WI38 (cell line): Measurements from ENCODE around the gene CCDC33.

Source experiments
- H3K4me3 ChIP-seq: 2 replicates; pipeline ENCODE4 v1.5.1; 2011; ENCODE audit warnings: low read depth, mild to moderate bottlenecking, control low read depth, low read length
- TF ChIP-seq, protein P1 (sequence below): IDR thresholded peaks from 2 replicates; pipeline ENCODE4 v1.5.1; 2012; ENCODE audit warnings: low read depth, mild to moderate bottlenecking, control low read depth, low read length

Gene CCDC33

DNA sequence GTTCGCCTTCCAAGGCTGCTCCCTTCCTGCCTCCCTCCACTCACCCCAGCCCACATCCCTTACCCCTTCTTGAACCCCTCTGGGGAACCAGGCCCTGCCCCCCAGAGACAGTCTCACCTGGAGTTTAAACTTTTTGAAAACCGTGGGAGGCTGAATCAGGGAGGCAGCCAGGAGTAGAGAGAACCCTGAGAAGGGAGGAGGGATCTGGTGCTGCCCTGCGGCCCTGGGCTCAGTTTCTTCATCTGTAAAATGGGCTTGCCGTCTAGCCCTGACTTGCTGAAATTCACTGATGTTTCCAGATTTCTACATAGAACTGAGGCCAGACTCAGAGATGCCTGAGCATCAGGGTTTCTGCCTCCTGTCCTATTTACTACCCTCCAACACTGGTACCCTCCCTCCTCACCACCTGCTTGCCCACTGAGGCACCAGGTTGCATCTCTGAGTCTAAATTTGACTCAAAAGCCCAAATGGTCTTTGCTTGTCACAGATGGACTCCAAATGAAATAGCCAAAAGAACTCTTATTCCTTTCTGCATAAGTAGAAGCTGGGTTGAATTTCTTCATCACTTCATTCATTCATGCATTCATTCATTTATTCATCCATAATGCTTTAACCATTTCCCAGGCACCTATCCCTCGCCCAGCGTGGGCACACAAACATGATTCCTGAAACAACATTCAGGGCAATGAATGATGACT is 21.7 kb upstream of the CCDC33 start:
- TF ChIP-seq, protein P1, sequence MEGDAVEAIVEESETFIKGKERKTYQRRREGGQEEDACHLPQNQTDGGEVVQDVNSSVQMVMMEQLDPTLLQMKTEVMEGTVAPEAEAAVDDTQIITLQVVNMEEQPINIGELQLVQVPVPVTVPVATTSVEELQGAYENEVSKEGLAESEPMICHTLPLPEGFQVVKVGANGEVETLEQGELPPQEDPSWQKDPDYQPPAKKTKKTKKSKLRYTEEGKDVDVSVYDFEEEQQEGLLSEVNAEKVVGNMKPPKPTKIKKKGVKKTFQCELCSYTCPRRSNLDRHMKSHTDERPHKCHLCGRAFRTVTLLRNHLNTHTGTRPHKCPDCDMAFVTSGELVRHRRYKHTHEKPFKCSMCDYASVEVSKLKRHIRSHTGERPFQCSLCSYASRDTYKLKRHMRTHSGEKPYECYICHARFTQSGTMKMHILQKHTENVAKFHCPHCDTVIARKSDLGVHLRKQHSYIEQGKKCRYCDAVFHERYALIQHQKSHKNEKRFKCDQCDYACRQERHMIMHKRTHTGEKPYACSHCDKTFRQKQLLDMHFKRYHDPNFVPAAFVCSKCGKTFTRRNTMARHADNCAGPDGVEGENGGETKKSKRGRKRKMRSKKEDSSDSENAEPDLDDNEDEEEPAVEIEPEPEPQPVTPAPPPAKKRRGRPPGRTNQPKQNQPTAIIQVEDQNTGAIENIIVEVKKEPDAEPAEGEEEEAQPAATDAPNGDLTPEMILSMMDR: no peak
- no peak overlapping the region for H3K4me3 ChIP-seq

DNA sequence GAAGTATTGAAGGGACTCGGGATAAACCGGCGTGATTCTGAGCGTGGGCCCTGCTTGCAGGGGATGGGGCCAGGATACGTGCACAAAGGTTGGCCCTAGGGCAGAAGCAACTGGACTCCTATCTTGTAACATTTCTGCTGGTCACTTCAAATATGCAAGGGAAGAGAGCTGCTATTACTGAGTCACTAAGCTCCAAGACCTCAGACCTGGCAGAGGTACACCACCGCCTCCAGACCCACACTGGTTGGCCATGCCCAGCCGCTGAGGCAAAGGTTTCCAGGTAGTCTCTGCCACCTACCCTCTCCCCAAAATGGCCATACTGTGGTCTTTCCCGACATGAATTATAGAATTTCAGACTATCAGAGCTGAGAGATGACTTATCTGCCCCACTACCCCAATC is 20.2 kb upstream of the CCDC33 start:
- TF ChIP-seq, protein P1: no peak
- H3K4me3 ChIP-seq: no peak overlapping the region

DNA sequence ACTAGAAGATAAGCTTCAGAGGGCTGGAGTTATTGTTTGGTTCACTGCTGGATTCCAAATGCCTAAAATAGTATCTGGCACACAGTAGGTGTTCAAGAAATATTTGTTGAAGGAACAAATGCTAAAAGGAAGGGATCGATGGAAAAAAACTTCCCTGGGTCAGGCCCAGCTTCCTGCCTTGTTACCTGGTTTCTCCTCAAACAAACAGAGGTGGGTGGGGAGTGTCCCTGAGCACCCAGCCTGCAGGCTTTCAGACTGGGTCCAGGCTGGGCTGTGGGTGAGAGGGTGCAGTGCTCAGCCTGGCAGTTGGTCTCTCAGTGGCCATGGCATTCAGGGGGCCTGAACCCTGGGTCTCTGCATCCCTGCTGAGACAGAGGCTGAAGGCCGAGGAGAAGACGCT is 19.2 kb upstream of the CCDC33 start:
- H3K4me3 ChIP-seq: no peak overlapping the region
- TF ChIP-seq, protein P1: no peak

DNA sequence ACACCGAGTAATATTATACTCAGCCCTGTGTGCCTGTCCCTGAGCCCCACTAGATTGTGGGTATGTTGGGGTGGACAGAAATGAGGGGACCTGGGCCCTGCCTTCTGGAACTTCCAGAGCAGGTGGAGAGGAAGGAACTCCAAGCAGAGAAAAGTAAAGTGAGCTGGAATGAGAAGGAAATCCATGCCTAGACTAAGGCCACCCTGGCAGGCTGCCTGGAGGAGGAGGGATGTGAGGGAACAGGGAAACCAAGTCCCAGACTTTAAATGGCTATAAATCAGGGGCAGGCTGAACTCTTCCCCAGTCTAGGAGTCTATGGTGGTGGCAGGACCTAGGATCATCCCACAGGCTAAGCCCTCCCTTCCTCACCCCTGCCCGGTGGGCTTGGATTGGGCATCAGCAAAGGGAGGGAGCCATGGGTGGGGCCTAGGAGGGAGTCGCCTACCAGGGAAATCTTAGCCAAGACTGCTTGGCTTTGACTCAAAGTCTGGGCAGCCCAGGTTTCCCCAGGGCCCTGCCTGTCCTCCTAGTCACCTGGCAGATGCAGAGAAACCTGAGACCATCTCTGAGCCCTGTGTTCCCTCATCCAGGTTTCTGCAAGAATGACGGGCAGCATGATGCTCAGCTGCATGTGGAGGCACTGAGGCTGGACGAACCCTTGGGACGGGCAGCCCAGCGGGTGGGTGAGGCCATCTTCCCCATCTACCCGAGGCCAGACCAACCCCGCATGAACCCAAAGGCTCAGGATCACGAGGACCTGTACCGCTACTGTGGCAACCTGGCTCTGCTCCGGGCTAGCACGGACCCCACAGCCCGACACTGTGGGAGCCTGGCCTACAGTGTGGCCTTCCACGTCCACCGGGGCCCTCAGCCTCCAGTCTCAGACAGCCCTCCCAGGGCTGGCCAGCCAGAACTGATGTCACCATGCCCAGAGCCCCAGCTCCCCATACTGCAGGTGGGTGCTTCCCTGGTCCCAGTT is 17.9 kb upstream of the CCDC33 start:
- H3K4me3 ChIP-seq: no peak overlapping the region
- TF ChIP-seq, protein P1: no peak

GRCh38 chr15:74220475-74221248 is 15.5 kb upstream of the CCDC33 start:
- TF ChIP-seq, protein P1: no peak
- no peak overlapping the region for H3K4me3 ChIP-seq

DNA sequence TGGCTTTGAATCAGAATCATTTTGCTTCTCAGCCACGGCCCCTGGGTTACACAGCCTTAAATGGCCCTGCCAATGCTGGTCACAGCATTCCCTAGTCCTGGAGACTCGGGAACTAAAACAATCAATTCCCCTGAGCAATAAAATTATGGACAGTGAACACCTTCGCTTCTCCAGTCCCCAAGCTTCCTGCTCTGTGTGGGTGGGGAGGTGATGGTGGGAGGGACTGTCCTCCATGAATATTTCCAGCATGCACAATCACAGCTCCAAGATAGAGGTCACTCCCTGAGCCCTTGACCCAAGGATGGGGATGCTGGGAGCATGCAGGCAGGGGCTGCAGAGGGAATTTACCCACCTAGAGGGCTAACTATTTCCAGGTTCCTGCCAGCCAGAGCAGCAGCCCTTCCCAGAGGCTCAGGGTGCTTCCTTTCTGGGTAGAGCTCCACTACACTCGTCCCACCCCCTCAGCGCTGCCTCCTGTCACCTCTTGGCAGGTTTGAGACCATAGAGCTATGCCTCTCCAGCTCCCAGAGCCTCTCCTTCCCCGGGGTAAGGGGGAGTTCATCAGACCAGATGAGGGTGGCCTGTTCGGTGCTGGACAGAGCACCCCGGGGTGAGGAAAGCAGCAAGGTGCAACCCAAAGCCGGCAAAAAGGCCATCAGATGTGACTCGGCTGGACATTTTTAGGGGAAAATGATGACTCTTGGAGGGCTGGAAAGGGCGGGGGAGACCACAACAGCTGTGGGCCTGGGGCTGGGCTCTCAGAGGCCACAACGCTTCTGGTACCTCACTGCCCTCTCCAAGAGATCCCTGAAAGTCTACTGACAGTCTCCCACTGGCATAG is 14.5 kb upstream of the CCDC33 start:
- H3K4me3 ChIP-seq: no peak overlapping the region
- TF ChIP-seq, protein P1: no peak
